K562 (cell line): ENCODE measurements around the gene TECPR1. TPM values are rescaled to one million over a fixed set of nuclear protein-coding genes. Genes with fewer than 3 reads are reported as not detected.
A peak's percentile ranks its signal among the peaks of the same experiment; 100 is the strongest.

ENCODE experiments used
- ATAC-seq: fragments of 200-7000 bp; cut with Tn5 transposase; 3 replicates; pipeline ENCODE4 v1.9.1; 2020; ENCODE audit warnings: moderate library complexity
- BruUV-seq: library from RNA; stranded (reverse); fragments of 400-500 nt; replicated peaks from 2 replicates; lab custom pipeline; 2021; lab: Mats Ljungman, UMichigan
- CTCF ChIA-PET: fragments of 300-600 bp; formaldehyde crosslinking; extraction: SDS; loops from one replicate; lab custom pipeline; 2021; ENCODE audit warnings: low intra/inter-chr PET ratio; lab: Yijun Ruan, JAX
- POLR2A ChIA-PET: fragments of 300-600, 350-650 bp; sonication (Branson Sonifier 250); formaldehyde crosslinking; extraction: SDS; loops from one replicate; lab custom pipeline; 2021; ENCODE audit warnings: antibody characterized with exemption, inconsistent platforms; lab: Yijun Ruan, JAX
- DNase-seq, 4 experiments: peaks; one replicate each; pipeline versions ENCODE4 v3.0.0 to v3.0.0-alpha.2; 2011 to 2018; ENCODE audit warnings: low spot score in 3 of 4, mixed read lengths in 3 of 4; ENCODE audit errors: extremely low read depth in 1 of 4
- FAIRE-seq: peaks from 2 replicates; lab custom pipeline; 2011; peaks lifted over from hg19 to GRCh38; lab: Jason Lieb, UNC
- H2AFZ ChIP-seq: 2 replicates; pipeline ENCODE4 v1.6.0; 2011; ENCODE audit warnings: low read depth, low read length, control low read depth, inconsistent platforms
- H3K27ac ChIP-seq: fragments of 200-600 bp; 3 replicates; pipeline ENCODE4 v1.8.0; 2011; ENCODE audit warnings: low read depth, mild to moderate bottlenecking, control low read depth, inconsistent platforms, low read length, moderate library complexity, mixed read lengths; ENCODE audit errors: extremely low read depth
- H3K27me3 ChIP-seq, 2 experiments: fragments of 300-600 bp in 1 of 2; 2 replicates in 1 of 2; 3 replicates in 1 of 2; pipeline versions ENCODE4 v1.6.0 to v1.8.0; 2011; ENCODE audit warnings: inconsistent platforms in 2 of 2, low read length in 2 of 2, mild to moderate bottlenecking in 1 of 2, mixed read lengths in 1 of 2, moderate library complexity in 1 of 2; ENCODE audit not compliant: control insufficient read depth in 2 of 2, insufficient read depth in 2 of 2
- H3K36me3 ChIP-seq: fragments of 300-600 bp; 3 replicates; pipeline ENCODE4 v1.8.0; 2011; ENCODE audit warnings: mild to moderate bottlenecking, low read length, inconsistent platforms; ENCODE audit not compliant: control insufficient read depth, insufficient read depth
- H3K4me1 ChIP-seq, 2 experiments: fragments of 200-600 bp in 1 of 2; replicated peaks in 1 of 2; 2 replicates in 1 of 2; 3 replicates in 1 of 2; pipeline versions ENCODE4 v1.5.1 to v1.8.0; 2011; ENCODE audit warnings: inconsistent platforms in 2 of 2, low read length in 2 of 2, mild to moderate bottlenecking in 1 of 2, mixed read lengths in 1 of 2, moderate library complexity in 1 of 2; ENCODE audit not compliant: control insufficient read depth in 2 of 2, insufficient read depth in 2 of 2
- H3K4me2 ChIP-seq: 2 replicates; pipeline ENCODE4 v1.6.1; 2011; ENCODE audit warnings: low read length, control low read depth, inconsistent platforms, mixed read lengths; ENCODE audit not compliant: insufficient read depth
- H3K4me3 ChIP-seq: fragments of 200-600 bp; sonication (generic), shearing (Covaris generic); 2 replicates; pipeline ENCODE4 v1.5.1; 2016; ENCODE audit warnings: control low read depth, inconsistent platforms
- H3K79me2 ChIP-seq: fragments of 200-600 bp; 3 replicates; pipeline ENCODE4 v1.8.0; 2011; ENCODE audit warnings: low read length, inconsistent platforms; ENCODE audit not compliant: control insufficient read depth, insufficient read depth
- H3K9ac ChIP-seq, 2 experiments: 2 replicates each; pipeline versions ENCODE4 v1.6.0 to v1.6.1; 2011; ENCODE audit warnings: low read depth in 2 of 2, low read length in 2 of 2, control low read depth in 1 of 2, inconsistent platforms in 1 of 2, mild to moderate bottlenecking in 1 of 2, mixed read lengths in 1 of 2; ENCODE audit not compliant: insufficient read depth in 1 of 2
- H3K9me1 ChIP-seq: one replicate; pipeline ENCODE4 v1.6.0; 2011; ENCODE audit warnings: inconsistent platforms, mild to moderate bottlenecking, low read length, moderate library complexity; ENCODE audit not compliant: control insufficient read depth, insufficient read depth
- H3K9me3 ChIP-seq: replicated peaks from 2 replicates; pipeline ENCODE4 v1.5.1; 2011; ENCODE audit warnings: low read depth, low read length, inconsistent platforms; ENCODE audit not compliant: control insufficient read depth, insufficient read depth
- H4K20me1 ChIP-seq: replicated peaks from 2 replicates; pipeline ENCODE4 v1.6.1; 2011; ENCODE audit warnings: low read length, inconsistent platforms, mixed read lengths; ENCODE audit not compliant: control insufficient read depth, insufficient read depth
- CHCHD3 ChIP-seq: fragments of 250-450 bp; sonication (Bioruptor Pico); IDR thresholded peaks from 2 replicates; pipeline ENCODE4 v2.1.2; 2022; ENCODE audit warnings: mild to moderate bottlenecking
- EGR1 ChIP-seq: fragments of 450-650 bp; conservative IDR thresholded peaks from 2 replicates; pipeline ENCODE4 v1.6.1; 2017; ENCODE audit warnings: mild to moderate bottlenecking
- KLF16 ChIP-seq: IDR thresholded peaks from 2 replicates; pipeline ENCODE4 v1.6.1; 2016; ENCODE audit warnings: antibody characterized with exemption
- RNF219 ChIP-seq: fragments of 250-450 bp; sonication (Bioruptor Pico); IDR thresholded peaks from 2 replicates; pipeline ENCODE4 v1.5.0; 2022; ENCODE audit warnings: mild to moderate bottlenecking
- SIN3B ChIP-seq: fragments of 450-650 bp; IDR thresholded peaks from 2 replicates; pipeline ENCODE4 v1.6.1; 2017; ENCODE audit warnings: low read depth, mild to moderate bottlenecking, moderate library complexity
- TEAD4 ChIP-seq, 2 experiments: sonication (generic) in 1 of 2; formaldehyde crosslinking in 1 of 2; IDR thresholded peaks; 2 replicates each; pipeline versions ENCODE4 v1.6.1 to v1.8.0; 2012 to 2022; ENCODE audit warnings: borderline replicate concordance in 1 of 2, inconsistent platforms in 1 of 2, low read length in 1 of 2, mild to moderate bottlenecking in 1 of 2, missing genetic modification reagents in 1 of 2
- THRA ChIP-seq: fragments of 450-650 bp; IDR thresholded peaks from 2 replicates; pipeline ENCODE4 v1.6.1; 2017; ENCODE audit warnings: mild to moderate bottlenecking, moderate library complexity
- TOE1 ChIP-seq, 2 experiments: fragments of 450-650 bp in 1 of 2; sonication (generic) in 1 of 2; formaldehyde crosslinking in 1 of 2; IDR thresholded peaks; 2 replicates each; pipeline versions ENCODE4 v1.7.1 to v1.8.0; 2016 to 2022; ENCODE audit warnings: borderline replicate concordance in 2 of 2, mild to moderate bottlenecking in 2 of 2, antibody characterized with exemption in 1 of 2, inconsistent platforms in 1 of 2, low read depth in 1 of 2, missing genetic modification reagents in 1 of 2, moderate library complexity in 1 of 2
- ZHX1 ChIP-seq: fragments of 150-350 bp; conservative IDR thresholded peaks from 2 replicates; pipeline ENCODE4 v1.6.1; 2014; ENCODE audit warnings: low read length
- ZNF232 ChIP-seq: sonication (generic); formaldehyde crosslinking; IDR thresholded peaks from 2 replicates; pipeline ENCODE4 v1.8.0; 2022; ENCODE audit warnings: mild to moderate bottlenecking, missing genetic modification reagents
- WGBS: fragments of 100-300 bp; shearing (Covaris generic); methylation state at CpG from one replicate; pipeline ENCODE4 v1.1.6; 2016; ENCODE audit warnings: low coverage, mixed read lengths; ENCODE audit not compliant: insufficient coverage; ENCODE audit errors: missing lambda C conversion rate; 5-methylcytosine and 5-hydroxymethylcytosine counted together
- in situ Hi-C: fragments of 300-500 bp; cut with MboI; formaldehyde crosslinking; loops from 4 replicates; pipeline ENCODE4 v1.15.0; 2018; ENCODE audit warnings: inconsistent platforms, mixed read lengths
- intact Hi-C: fragments of 100-400 bp; cut with micrococcal nuclease; formaldehyde crosslinking; loops from 2 replicates; pipeline ENCODE4 v1.14.2; 2022
- polyA plus RNA-seq, 8 experiments: library from polyadenylated mRNA; depleted of rRNA in 4 of 8; stranded (reverse) in 5 of 8; unstranded in 3 of 8; fragments of >200 nt; fragmentation: Nextera tagmentation in 2 of 8; fragmentation: Illumina TruSeq in 1 of 8; extraction: Ambion mirVana in 2 of 8; extraction: Trizol in 1 of 8; gene quantifications; 2 replicates each; pipeline versions ENCODE4 v1.2.1 to v1.2.3, GENCODE V29; 2011 to 2014; ENCODE audit warnings: inconsistent platforms in 1 of 8, missing spikeins in 1 of 8
- total RNA-seq, 7 experiments: library from RNA; depleted of rRNA in 6 of 7; stranded (reverse); fragments of >200 nt in 6 of 7; fragmentation: Illumina TruSeq in 2 of 7; extraction: Trizol in 2 of 7; gene quantifications; 2 replicates each; pipeline versions ENCODE4 v1.2.1 to v1.2.3, GENCODE V29; 2011 to 2021; ENCODE audit warnings: low replicate concordance in 1 of 7
- TF ChIP-seq, protein P1 (sequence below): fragments of 250-450 bp; sonication (Bioruptor Pico); IDR thresholded peaks from 2 replicates; pipeline ENCODE4 v1.8.0; 2022; ENCODE audit warnings: inconsistent platforms, mild to moderate bottlenecking, moderate library complexity, borderline replicate concordance

Gene TECPR1
- total and polyA plus RNA-seq, 9 of the 15 experiments (the other 6 are each of a cell fraction or from before 2014, with no cell fraction given), result 0.17 to 15.0 (median 2.2) TPM

- POLR2A ChIA-PET, result interaction anchor here (0.6 kb wide), 1 partner anchor 156 kb away, joined by 3 read pairs; no protein-coding TSS in a partner anchor
- 85% methylated on average over 10 of the region's 10 CpGs for WGBS
- in situ Hi-C loops, result no loop called here
- TF ChIP-seq KLF16 (no peak), TEAD4 (IDR thresholded peaks at IDR 0.05; ENCODE audit: low read length) (no peak), TEAD4 (CRISPR knock-in tag; IDR thresholded peaks at IDR 0.05; ENCODE audit: borderline replicate concordance) (no peak), ZHX1 (no peak), SIN3B (no peak), ZNF232 (CRISPR knock-in tag) (no peak), THRA (no peak), RNF219 (CRISPR knock-in tag) (no peak), CHCHD3 (CRISPR knock-in tag) (no peak), TOE1 (IDR thresholded peaks at IDR 0.05; ENCODE audit: borderline replicate concordance) (no peak), TOE1 (CRISPR knock-in tag; IDR thresholded peaks at IDR 0.05; ENCODE audit: borderline replicate concordance, low read depth) (no peak), EGR1 (no peak)
- TF ChIP-seq, protein P1, sequence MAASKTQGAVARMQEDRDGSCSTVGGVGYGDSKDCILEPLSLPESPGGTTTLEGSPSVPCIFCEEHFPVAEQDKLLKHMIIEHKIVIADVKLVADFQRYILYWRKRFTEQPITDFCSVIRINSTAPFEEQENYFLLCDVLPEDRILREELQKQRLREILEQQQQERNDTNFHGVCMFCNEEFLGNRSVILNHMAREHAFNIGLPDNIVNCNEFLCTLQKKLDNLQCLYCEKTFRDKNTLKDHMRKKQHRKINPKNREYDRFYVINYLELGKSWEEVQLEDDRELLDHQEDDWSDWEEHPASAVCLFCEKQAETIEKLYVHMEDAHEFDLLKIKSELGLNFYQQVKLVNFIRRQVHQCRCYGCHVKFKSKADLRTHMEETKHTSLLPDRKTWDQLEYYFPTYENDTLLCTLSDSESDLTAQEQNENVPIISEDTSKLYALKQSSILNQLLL (CRISPR knock-in tag), result no peak
Measured at GRCh38 chr7:98178762-98179490, 73.1 kb downstream of the TECPR1 start.

More at GRCh38 chr7:98178762-98179490, 73.1 kb downstream of the TECPR1 start:
- no TSS peak for BruUV-seq
- no peak overlapping the region for H3K4me2 ChIP-seq
- CTCF ChIA-PET, result no interaction called here
- peaks cover 13% of the 10 kb centered on the region for H3K9me1 ChIP-seq
- H2AFZ ChIP-seq, result no peak overlapping the region
- peaks cover 12 to 14% of the 10 kb centered on the region in 2 experiments for H3K4me1 ChIP-seq
- H4K20me1 ChIP-seq, result peaks cover 11% of the 10 kb centered on the region; the same call in 1 of the 2 replicates
- intact Hi-C loops, result no loop called here
- ATAC-seq, result no peak
- H3K36me3 ChIP-seq, result peaks cover 31% of the 10 kb centered on the region
- no peaks in the 10 kb centered on the region for H3K79me2 ChIP-seq
- no peaks in the 10 kb centered on the region for H3K27me3 ChIP-seq
- no peak overlapping the region for H3K27ac ChIP-seq
- no peak overlapping the region for H3K4me3 ChIP-seq
- FAIRE-seq, result no peak
- no peak for DNase-seq
- peak overlapping the region in 1 of 2 experiments; percentile 51; a peak in 2 of 4 replicates for H3K9ac ChIP-seq
- no peaks in the 10 kb centered on the region for H3K9me3 ChIP-seq
